Activated T-helper 1 cell treated with anti-CD3 and anti-CD28 coated beads, Interleukin-12 subunit alpha, Interleukin-12 subunit beta, Interleukin-2, Interleukin-4 antibody, amounts not matched to agents 30 ng/mL and 10 ng/mL and 1 ng/mL, durations not matched to agents 14 hours and 24 hours and 36 hours (primary cell): ENCODE results near the gene GET4. TPM values are rescaled to one million over a fixed set of nuclear protein-coding genes. Genes with fewer than 3 reads are reported as not detected.

Experiments
- DNase-seq: peaks from one replicate; pipeline ENCODE4 v3.0.0; 2021; ENCODE audit warnings: low spot score
- H3K27ac Mint-ChIP-seq: one replicate; pipeline ENCODE4 v1.8.0; 2021; ENCODE audit warnings: mild to moderate bottlenecking, mixed read lengths
- H3K27me3 Mint-ChIP-seq: one replicate; pipeline ENCODE4 v1.8.0; 2022; ENCODE audit warnings: mild to moderate bottlenecking, moderate library complexity, mixed read lengths; ENCODE audit not compliant: insufficient read depth
- H3K36me3 Mint-ChIP-seq: one replicate; pipeline ENCODE4 v1.8.0; 2021; ENCODE audit warnings: low read depth, mixed read lengths
- H3K4me1 Mint-ChIP-seq: one replicate; pipeline ENCODE4 v1.8.0; 2021; ENCODE audit warnings: low read depth, mixed read lengths
- H3K4me3 Mint-ChIP-seq: one replicate; pipeline ENCODE4 v1.8.0; 2021; ENCODE audit warnings: mild to moderate bottlenecking, moderate library complexity, mixed read lengths
- H3K9me3 Mint-ChIP-seq: one replicate; pipeline ENCODE4 v1.8.0; 2021; ENCODE audit warnings: mixed read lengths
- intact Hi-C: fragments of 100-400 bp; cut with micrococcal nuclease; formaldehyde crosslinking; loops from one replicate; pipeline ENCODE4 v1.15.1; 2024
- total RNA-seq: library from RNA; stranded (reverse); gene quantifications from 2 replicates; pipeline ENCODE4 v1.2.3, GENCODE V29; 2022

Gene GET4
- total RNA-seq, 1 donor from 2014 or later = 38.7 TPM

DNA sequence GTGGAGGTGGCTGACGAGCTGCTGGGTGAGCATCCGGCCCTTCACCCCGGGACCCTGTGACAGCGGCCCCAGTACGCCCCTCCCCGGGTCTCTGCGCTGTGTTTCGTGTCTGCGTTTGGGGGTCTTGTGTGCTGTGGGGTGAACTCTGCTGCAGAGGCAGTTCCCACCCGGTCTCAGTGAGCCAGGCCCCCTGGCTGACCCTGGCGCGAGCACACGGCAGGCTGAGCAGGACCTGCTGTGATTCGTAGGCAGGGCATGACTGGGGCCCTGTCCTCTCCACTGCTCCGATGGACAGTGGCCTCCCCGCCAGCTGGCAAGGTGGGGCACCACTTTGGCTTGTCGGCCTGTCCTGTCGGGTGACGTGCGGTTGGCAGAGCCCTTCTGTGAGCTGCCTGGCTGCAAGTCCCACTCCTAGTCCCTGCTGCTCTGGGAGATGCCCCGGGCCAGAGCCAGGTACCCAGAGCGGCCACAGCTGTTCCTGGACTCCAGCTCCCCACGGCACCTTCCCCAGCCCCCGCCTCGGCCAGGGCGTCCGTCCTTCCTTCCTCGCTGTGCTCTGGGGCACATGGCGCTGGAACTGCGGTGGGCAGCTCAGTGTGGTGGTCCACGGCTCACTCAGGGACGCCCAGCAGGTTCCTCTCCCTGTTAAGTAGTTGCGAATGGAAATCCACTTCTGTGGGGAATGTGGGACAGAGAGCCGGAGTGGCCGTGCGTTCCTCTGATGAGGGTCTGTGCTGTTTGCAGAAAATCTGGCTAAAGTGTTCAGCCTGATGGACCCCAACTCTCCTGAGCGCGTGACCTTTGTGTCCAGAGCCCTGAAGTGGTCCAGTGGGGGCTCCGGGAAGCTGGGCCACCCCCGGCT, 10.5 kb downstream of the GET4 start:
- H3K9me3 Mint-ChIP-seq = no peaks in the 10 kb centered on the region
- no peak overlapping the region for H3K27ac Mint-ChIP-seq
- no peak for DNase-seq
- no peaks in the 10 kb centered on the region for H3K27me3 Mint-ChIP-seq
- H3K36me3 Mint-ChIP-seq = peaks cover 19% of the 10 kb centered on the region
- H3K4me3 Mint-ChIP-seq = no peak overlapping the region
- H3K4me1 Mint-ChIP-seq = no peaks in the 10 kb centered on the region
- intact Hi-C loops = no loop called here

DNA sequence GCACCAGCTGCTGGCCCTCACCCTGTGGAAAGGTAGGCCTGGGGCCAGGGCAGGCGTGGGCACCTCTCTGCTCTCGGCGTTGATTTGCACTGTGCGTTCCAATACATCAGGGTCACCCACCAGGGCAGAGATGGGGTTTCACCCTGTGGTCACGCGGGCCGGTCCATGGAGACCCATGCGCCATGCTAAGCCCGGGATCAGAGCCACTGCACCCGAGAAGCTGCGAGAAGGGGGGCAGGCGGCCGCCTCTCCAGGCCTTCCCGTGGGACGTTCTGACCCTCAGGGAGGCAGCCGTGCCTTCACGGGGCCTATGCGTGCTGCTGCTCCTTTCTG, 11.1 kb downstream of the GET4 start:
- intact Hi-C loops = no loop called here
- no peak for DNase-seq
- peaks cover 19% of the 10 kb centered on the region for H3K36me3 Mint-ChIP-seq
- peaks cover 4% of the 10 kb centered on the region for H3K4me1 Mint-ChIP-seq
- no peak overlapping the region for H3K4me3 Mint-ChIP-seq
- H3K27me3 Mint-ChIP-seq = no peaks in the 10 kb centered on the region
- H3K9me3 Mint-ChIP-seq = no peaks in the 10 kb centered on the region
- no peak overlapping the region for H3K27ac Mint-ChIP-seq

DNA sequence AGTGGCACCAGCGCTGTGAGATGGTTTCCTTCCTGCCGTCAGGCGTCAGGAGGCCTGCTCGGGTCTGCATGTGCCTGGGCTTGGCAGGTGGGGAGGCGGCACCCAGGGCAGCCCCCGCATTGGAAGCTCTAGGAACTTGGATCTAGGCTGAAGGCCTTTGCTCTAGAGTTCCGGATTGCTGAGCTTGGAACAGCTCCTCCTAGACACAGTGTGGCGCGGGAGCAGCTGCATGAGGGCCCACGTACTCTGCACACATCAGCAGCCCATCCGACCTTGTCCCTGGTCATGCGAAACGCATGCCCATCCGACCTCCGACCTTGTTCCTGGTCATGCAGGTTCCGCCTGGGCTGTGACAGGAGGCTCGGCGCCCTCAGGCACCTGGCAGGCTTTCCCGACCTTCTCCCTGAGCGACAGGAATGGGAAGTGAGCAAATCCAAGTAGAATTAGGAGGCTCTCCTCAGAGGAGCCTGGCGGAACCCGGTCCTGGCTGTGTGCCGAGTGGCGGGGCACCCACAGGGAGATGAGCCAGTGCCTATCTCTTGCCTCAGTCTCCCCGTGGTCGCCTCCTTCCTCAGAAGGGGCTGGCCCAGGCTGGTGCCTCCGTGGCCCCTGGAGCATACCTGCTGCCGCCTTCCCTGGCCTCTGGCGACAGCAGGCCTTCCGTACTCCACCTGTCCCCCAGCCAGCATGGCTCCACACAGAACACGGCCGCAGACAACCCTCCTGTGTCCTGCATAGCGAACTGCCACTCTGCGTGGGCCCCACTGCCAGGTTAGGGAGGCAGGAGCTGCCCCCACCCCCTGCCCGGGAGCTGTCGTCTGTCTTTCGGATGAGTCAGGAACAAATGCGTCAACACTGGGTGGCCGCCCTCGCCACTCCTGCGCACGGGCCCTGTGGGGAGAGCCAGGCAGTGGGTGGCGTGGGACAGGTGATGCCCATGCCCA, 12.0 kb downstream of the GET4 start:
- H3K9me3 Mint-ChIP-seq = no peaks in the 10 kb centered on the region
- H3K27ac Mint-ChIP-seq = no peak overlapping the region
- H3K27me3 Mint-ChIP-seq = no peaks in the 10 kb centered on the region
- peaks cover 5% of the 10 kb centered on the region for H3K4me1 Mint-ChIP-seq
- intact Hi-C loops = no loop called here
- H3K36me3 Mint-ChIP-seq = peaks cover 28% of the 10 kb centered on the region
- H3K4me3 Mint-ChIP-seq = no peak overlapping the region
- no peak for DNase-seq

DNA sequence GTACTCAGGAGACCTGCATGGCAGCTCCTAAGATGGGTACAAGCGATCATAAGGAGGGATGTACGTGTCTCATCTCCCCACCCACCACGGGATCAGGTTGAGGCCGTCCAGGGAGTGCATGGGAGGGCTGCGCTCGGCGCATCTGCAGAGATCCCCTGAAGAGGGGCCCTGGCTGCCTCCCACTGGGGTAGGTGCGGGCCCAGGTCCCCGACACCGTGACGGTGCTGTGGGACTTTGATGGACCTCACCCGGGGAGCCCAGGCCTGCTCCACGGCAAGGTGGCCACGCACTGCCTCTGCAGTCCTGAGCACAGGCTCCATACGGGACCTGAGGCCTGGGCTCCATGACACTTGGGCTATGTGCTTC, 12.7 kb downstream of the GET4 start:
- no peak for DNase-seq
- no peaks in the 10 kb centered on the region for H3K9me3 Mint-ChIP-seq
- H3K4me3 Mint-ChIP-seq = no peak overlapping the region
- peaks cover 31% of the 10 kb centered on the region for H3K36me3 Mint-ChIP-seq
- intact Hi-C loops = no loop called here
- peaks cover 5% of the 10 kb centered on the region for H3K4me1 Mint-ChIP-seq
- no peak overlapping the region for H3K27ac Mint-ChIP-seq
- H3K27me3 Mint-ChIP-seq = no peaks in the 10 kb centered on the region

DNA sequence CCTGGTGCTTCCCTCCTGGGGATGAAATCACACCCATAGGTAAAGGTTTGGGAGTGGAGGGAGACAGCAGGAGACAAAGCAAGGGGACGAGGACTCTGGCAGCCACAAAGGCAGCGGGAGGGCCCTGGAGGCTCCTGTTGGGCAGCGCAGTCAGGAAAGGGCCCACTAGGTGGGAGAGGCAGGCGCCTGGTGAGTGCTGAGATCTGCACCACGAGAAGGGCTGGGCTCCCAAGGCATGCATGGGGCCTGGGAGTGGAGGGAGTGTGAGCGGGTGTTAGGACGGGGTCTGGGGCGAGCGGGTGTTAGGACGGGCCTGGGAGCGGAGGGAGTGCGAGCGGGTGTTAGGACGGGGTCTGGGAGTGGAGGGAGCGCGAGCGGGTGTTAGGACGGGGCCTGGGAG, 13.0 kb downstream of the GET4 start:
- Mint-ChIP-seq H3K27ac (no peak overlapping the region), H3K4me3 (no peak overlapping the region), H3K36me3 (peaks cover 31% of the 10 kb centered on the region), H3K9me3 (no peaks in the 10 kb centered on the region), H3K4me1 (peaks cover 5% of the 10 kb centered on the region), H3K27me3 (no peaks in the 10 kb centered on the region)
- no peak for DNase-seq
- intact Hi-C loops = no loop called here

DNA sequence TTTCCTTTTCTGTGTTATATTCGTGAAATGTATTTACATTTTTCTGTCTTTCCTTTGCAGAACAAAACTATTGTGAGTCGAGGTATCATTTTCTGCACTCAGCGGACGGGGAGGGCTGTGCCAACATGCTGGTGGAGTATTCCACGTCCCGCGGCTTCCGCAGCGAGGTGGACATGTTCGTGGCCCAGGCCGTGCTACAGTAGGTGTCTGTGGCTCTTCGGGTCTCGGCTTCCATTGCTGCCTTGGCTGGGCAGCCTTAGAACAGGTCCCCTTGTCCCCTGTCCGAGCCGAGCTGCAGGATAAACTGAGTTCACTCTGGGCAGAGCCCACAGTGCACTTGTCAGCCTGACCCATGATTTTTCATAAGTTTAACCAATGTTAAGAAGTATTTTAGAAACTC, 14.5 kb downstream of the GET4 start:
- intact Hi-C loops = no loop called here
- Mint-ChIP-seq H3K27me3 (no peaks in the 10 kb centered on the region), H3K36me3 (peaks cover 39% of the 10 kb centered on the region), H3K4me3 (no peak overlapping the region), H3K4me1 (peaks cover 5% of the 10 kb centered on the region), H3K9me3 (no peaks in the 10 kb centered on the region), H3K27ac (no peak overlapping the region)
- DNase-seq = no peak

DNA sequence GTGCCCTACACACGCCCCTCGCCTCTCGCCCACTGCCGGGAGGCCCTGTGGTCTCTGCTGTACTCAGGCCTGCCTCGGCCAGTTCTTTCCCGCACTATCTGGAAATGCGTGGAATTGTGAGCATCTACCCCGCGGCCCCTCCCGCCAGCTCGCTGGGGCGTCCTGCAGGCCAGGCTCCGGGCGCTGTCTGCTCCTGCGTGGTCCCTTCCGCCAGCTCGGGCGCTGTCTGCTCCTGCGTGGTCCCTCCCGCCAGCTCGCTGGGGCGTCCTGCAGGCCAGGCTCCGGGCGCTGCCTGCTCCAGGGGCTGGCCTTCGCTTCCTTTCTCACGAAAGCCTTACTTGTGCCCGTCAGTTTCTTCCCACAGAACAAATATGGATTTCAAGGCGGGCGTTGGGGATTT, 14.9 kb downstream of the GET4 start:
- Mint-ChIP-seq H3K27ac (no peak overlapping the region), H3K4me1 (peaks cover 5% of the 10 kb centered on the region), H3K9me3 (no peaks in the 10 kb centered on the region), H3K27me3 (no peaks in the 10 kb centered on the region), H3K4me3 (no peak overlapping the region), H3K36me3 (peaks cover 43% of the 10 kb centered on the region)
- intact Hi-C loops = no loop called here
- no peak for DNase-seq

DNA sequence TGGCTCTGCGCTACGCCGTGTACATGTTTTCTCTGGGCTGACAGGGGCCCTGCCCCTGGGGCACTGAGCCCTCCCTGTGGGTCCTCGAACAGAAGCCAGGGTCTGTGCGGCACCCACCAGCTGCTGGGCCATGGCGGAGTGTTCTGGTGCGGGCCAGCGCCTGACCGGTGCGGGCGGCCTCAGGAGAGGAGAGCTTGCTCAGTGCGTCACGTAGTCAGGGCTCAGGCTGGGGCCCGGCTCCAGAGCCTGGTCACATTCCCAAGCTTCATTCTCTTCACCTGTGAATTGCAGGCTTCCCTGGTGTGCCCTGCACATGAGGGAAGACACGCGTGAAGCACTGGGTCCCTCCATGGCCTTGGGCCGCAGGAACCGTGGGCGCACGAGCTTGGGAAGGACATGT, 15.5 kb downstream of the GET4 start:
- Mint-ChIP-seq H3K9me3 (no peaks in the 10 kb centered on the region), H3K27me3 (no peaks in the 10 kb centered on the region), H3K27ac (no peak overlapping the region), H3K4me1 (peaks cover 5% of the 10 kb centered on the region), H3K36me3 (peaks cover 44% of the 10 kb centered on the region), H3K4me3 (no peak overlapping the region)
- intact Hi-C loops = no loop called here
- no peak for DNase-seq

DNA sequence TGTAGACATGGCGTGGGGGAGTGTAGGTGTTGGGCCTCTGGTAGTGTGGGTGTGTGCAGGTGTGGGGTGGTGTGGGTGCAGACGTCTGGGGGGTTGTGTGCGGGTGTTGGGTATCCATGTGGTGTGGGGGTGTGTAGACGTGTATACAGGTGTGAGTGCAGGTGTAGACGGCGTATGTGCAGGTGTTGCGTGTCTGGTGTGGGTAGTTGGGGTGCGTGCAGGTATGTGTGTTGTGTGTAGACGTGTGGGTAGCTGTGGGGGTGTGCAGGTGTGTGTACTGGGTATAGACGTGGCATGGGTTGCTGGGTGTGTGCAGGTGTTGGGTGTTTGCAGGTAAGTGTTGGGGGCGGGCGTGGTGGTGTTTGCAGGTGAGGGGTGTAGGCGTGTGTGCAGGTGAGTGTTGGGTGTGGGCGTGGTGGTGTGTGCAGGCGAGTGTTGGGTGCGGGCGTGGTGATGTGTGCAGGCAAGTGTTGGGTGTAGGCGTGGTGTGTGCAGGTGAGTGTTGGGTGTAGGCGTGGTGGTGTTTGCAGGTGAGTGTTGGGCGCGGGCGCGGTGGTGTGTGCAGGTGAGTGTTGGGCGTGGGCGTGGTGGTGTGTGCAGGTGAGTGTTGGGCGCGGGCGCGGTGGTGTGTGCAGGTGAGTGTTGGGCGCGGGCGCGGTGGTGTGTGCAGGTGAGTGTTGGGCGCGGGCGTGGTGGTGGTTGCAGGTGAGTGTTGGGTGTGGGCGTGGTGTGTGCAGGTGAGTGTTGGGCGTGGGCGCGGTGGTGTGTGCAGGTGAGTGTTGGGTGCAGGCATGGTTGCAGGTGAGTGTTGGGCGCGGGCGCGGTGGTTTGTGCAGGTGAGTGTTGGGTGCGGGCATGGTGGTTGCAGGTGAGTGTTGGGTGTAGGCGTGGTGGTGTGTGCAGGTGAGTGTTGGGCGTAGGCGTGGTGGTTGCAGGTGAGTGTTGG, 16.6 kb downstream of the GET4 start:
- peaks cover 44% of the 10 kb centered on the region for H3K36me3 Mint-ChIP-seq
- no peak overlapping the region for H3K27ac Mint-ChIP-seq

DNA sequence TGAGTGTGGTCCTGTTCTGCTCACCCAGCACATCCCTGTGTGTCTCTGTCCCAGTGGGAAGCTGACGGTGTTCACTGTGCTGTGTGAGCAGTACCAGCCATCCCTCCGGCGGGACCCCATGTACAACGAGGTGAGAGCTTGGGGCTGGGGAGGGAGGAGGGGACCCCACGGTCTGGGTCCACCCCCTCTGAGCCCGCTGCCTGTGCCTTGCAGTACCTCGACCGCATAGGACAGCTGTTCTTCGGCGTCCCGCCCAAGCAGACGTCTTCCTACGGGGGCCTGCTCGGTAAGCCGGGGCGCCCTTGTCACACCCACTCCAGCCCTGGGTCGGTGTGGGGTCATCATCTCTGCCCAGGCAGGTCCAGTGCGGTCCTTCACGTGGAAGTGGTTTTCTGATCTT, 17.3 kb downstream of the GET4 start:
- no peak for DNase-seq
- peaks cover 5% of the 10 kb centered on the region for H3K4me1 Mint-ChIP-seq
- no peaks in the 10 kb centered on the region for H3K27me3 Mint-ChIP-seq
- no peak overlapping the region for H3K27ac Mint-ChIP-seq
- no peaks in the 10 kb centered on the region for H3K9me3 Mint-ChIP-seq
- intact Hi-C loops = no loop called here
- H3K4me3 Mint-ChIP-seq = no peak overlapping the region
- peaks cover 41% of the 10 kb centered on the region for H3K36me3 Mint-ChIP-seq

More for the DNA sequence above, 16.6 kb downstream of the GET4 start:
- Mint-ChIP-seq H3K27me3 (no peaks in the 10 kb centered on the region), H3K4me1 (peaks cover 5% of the 10 kb centered on the region), H3K4me3 (no peak overlapping the region), H3K9me3 (no peaks in the 10 kb centered on the region)
- no peak for DNase-seq
- intact Hi-C loops = no loop called here

DNA sequence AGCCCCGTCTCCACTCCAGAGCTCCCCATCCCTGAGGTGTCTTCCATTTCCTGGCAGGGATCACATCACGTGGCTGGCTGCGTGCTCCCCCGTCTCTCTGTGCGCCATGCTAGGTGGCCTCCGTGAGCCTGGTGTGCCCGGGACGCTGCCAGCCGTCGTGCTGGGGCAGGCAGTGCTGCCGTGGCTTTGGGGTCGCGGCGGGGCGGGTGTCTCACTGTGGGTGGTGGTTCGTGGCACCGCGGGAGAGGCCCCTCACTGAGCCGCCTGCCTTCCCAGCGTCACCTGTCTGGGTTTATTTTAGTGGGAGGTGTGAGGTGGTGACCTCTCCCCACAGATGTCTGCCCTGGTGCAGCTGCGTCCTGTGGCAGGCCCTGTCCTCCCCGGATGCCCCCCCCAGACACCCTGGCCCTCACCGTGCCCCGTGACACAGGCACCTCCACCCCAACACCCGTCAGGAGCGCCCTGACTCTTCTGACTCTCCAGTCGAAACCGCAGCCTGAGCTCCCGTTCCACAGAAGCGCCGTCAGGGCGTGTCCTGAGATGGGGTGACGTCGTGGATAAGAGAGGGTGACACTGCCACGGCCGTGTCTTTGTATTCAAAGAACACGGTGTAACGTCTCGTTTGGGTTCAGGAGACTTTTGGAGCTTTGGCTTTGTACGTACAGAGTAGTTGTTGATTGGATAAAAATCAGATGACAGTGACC, 18.0 kb downstream of the GET4 start:
- intact Hi-C loops = no loop called here
- no peak for DNase-seq
- H3K27ac Mint-ChIP-seq = no peak overlapping the region
- H3K4me3 Mint-ChIP-seq = no peak overlapping the region
- H3K4me1 Mint-ChIP-seq = peaks cover 5% of the 10 kb centered on the region
- H3K27me3 Mint-ChIP-seq = no peaks in the 10 kb centered on the region
- H3K9me3 Mint-ChIP-seq = no peaks in the 10 kb centered on the region
- H3K36me3 Mint-ChIP-seq = peaks cover 40% of the 10 kb centered on the region

DNA sequence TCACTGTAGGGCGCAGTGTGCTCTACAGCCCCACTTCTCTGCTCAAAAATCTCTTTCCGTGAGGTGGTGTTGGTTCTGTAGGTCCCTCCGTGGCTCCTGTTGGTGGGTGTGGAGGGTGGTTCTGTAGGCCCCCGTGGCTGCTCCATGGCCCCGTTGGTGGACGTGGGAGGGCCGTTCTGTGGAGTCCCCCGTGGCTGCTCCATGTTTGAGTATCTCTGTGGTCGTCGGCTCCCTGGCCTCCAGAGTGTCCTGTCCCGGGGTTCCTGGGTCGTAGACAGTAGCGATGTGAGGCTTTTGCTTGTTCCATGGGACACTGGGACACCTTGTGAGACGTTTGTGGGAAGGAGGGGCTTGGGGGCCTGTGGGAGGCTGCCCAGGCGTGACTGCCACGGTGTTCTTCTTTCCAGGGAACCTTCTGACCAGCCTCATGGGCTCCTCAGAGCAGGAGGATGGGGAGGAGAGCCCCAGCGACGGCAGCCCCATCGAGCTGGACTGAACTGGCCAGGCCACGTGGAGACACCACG, 18.6 kb downstream of the GET4 start:
- no peak overlapping the region for H3K4me3 Mint-ChIP-seq
- H3K9me3 Mint-ChIP-seq = no peaks in the 10 kb centered on the region
- peaks cover 5% of the 10 kb centered on the region for H3K4me1 Mint-ChIP-seq
- no peak for DNase-seq
- H3K27ac Mint-ChIP-seq = no peak overlapping the region
- no peaks in the 10 kb centered on the region for H3K27me3 Mint-ChIP-seq
- peaks cover 40% of the 10 kb centered on the region for H3K36me3 Mint-ChIP-seq
- intact Hi-C loops = no loop called here
